Measurements from ENCODE around the gene GPR84. TPM values are rescaled to one million over a fixed set of nuclear protein-coding genes. Genes with fewer than 3 reads are reported as not detected.

Gene GPR84
- total and polyA plus RNA-seq, 10 of the 15 experiments (the other 5 are each of a cell fraction or from before 2014, with no cell fraction given): 0.37 to 4.7 (median 2.6) TPM

DNA sequence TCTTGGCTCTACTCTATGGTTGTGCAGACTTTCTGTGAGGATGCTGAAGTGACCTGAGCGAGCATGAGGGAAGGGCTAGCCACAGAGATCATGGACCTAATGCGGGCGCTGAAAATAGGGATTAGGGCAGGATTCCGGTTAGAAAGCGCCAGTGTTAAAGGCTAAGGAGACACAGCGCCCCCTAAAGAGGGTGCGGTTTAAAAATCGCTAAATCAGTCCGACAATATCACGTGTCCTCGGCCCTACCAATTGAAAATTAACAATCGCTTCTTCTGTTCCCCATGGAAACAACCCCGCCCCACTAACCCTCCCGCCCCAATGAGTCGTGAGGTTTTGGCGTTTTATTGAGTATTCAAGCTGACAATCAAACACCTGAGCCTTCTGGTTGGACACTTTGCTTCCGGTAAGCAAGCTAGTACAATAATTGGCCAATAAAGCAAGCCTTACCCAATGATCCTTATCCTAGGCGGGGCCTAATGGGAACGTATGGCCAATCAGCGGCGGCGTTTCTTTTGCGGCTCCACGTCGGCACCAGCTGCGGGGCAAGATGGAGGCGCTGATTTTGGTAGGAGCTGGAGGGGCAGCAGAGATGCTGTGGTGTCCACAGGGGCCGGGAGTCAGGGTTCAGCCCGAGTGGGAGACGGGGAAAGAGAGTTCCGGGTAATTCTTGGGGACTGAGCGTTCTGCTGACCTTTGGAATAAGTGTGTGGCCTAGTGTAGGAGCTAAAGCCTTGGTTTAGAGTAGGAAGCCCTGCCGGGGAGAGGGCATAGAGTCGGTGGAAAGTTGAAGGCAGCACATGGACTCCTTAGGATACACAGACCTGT is 39.5 kb downstream of the GPR84 start, which contains the start of gene COPZ1 (continued):
- TF ChIP-seq, protein P1, sequence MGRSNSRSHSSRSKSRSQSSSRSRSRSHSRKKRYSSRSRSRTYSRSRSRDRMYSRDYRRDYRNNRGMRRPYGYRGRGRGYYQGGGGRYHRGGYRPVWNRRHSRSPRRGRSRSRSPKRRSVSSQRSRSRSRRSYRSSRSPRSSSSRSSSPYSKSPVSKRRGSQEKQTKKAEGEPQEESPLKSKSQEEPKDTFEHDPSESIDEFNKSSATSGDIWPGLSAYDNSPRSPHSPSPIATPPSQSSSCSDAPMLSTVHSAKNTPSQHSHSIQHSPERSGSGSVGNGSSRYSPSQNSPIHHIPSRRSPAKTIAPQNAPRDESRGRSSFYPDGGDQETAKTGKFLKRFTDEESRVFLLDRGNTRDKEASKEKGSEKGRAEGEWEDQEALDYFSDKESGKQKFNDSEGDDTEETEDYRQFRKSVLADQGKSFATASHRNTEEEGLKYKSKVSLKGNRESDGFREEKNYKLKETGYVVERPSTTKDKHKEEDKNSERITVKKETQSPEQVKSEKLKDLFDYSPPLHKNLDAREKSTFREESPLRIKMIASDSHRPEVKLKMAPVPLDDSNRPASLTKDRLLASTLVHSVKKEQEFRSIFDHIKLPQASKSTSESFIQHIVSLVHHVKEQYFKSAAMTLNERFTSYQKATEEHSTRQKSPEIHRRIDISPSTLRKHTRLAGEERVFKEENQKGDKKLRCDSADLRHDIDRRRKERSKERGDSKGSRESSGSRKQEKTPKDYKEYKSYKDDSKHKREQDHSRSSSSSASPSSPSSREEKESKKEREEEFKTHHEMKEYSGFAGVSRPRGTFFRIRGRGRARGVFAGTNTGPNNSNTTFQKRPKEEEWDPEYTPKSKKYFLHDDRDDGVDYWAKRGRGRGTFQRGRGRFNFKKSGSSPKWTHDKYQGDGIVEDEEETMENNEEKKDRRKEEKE (IDR thresholded peaks at IDR 0.05): no peak
- TF ChIP-seq TCF3 (IDR thresholded peaks at IDR 0.05; ENCODE audit: borderline replicate concordance, insufficient read depth, low read depth, low read length): peak; percentile 79; the same call in 1 of the 2 replicates
- no peak for TF ChIP-seq SUZ12 (IDR thresholded peaks at IDR 0.05; ENCODE audit: unreplicated experiment)
- TF ChIP-seq GABPA (IDR thresholded peaks at IDR 0.05; ENCODE audit: low read depth): no peak
- no peak for TF ChIP-seq IRF5 (IDR thresholded peaks at IDR 0.05; ENCODE audit: borderline replicate concordance)
- peak; percentile 52; the same call in 1 of the 2 replicates for TF ChIP-seq RAD21 (IDR thresholded peaks at IDR 0.05; ENCODE audit: insufficient read depth, low read depth, low read length)
- TF ChIP-seq HCFC1 (IDR thresholded peaks at IDR 0.05; ENCODE audit: low read length): peak; percentile 49; the same call in 1 of the 2 replicates
- TF ChIP-seq NKRF (conservative IDR thresholded peaks at IDR 0.05): peak; percentile 89
- no peak for TF ChIP-seq MTA3 (IDR thresholded peaks at IDR 0.05; ENCODE audit: borderline replicate concordance, low read length)
- TF ChIP-seq MYB (IDR thresholded peaks at IDR 0.05; ENCODE audit: borderline replicate concordance, low read depth, low read length): no peak
- no peak for TF ChIP-seq ZBTB11 (CRISPR knock-in tag; IDR thresholded peaks at IDR 0.05)
- no peak for TF ChIP-seq HDAC2 (IDR thresholded peaks at IDR 0.05)
- TF ChIP-seq CEBPZ (IDR thresholded peaks at IDR 0.05; ENCODE audit: low read depth, low read length): peak; percentile 89
- TF ChIP-seq KDM1A (IDR thresholded peaks at IDR 0.05; ENCODE audit: borderline replicate concordance): no peak
- TF ChIP-seq NFYB (IDR thresholded peaks at IDR 0.05; ENCODE audit: insufficient read depth, low read depth, low read length): peak; percentile 96

Data from GM12878 (cell line).